H1 (cell line): Measurements from ENCODE around the gene PLBD2. TPM values are rescaled to one million over a fixed set of nuclear protein-coding genes. Genes with fewer than 3 reads are reported as not detected.

Source experiments
- ASH2L ChIP-seq: fragments of 200-600, 300-600 bp; sonication (generic); IDR thresholded peaks from one replicate; pipeline ENCODE4 v1.7.1; 2017; ENCODE audit warnings: low read length
- ATF3 ChIP-seq: IDR thresholded peaks from 2 replicates; pipeline ENCODE4 v1.6.1; 2011; ENCODE audit warnings: low read depth, mild to moderate bottlenecking, low read length; ENCODE audit not compliant: insufficient read depth
- BCL11A ChIP-seq, 2 experiments: IDR thresholded peaks; one replicate each; pipeline ENCODE4 v1.6.1; 2011; ENCODE audit warnings: low read depth in 2 of 2, low read length in 2 of 2, mild to moderate bottlenecking in 2 of 2
- CTBP2 ChIP-seq: IDR thresholded peaks from 2 replicates; pipeline ENCODE4 v1.7.0; 2011; ENCODE audit warnings: borderline replicate concordance, mild to moderate bottlenecking, moderate library complexity, mixed read lengths, low read length; ENCODE audit not compliant: insufficient read depth, insufficient read length
- EGR1 ChIP-seq: IDR thresholded peaks from 2 replicates; pipeline ENCODE4 v1.6.1; 2011; ENCODE audit warnings: low read depth, low read length, borderline replicate concordance
- FOSL1 ChIP-seq: IDR thresholded peaks from 2 replicates; pipeline ENCODE4 v1.6.1; 2011; ENCODE audit warnings: mild to moderate bottlenecking, low read depth, low read length, moderate library complexity; ENCODE audit not compliant: insufficient read depth
- JUN ChIP-seq: IDR thresholded peaks from 2 replicates; pipeline ENCODE4 v1.6.1; 2011; ENCODE audit warnings: low read depth, mild to moderate bottlenecking, improper control_type of control experiment, low read length
- KDM1A ChIP-seq: fragments of 200-600, 300-600 bp; sonication (generic); IDR thresholded peaks from 2 replicates; pipeline ENCODE4 v1.7.1; 2016; ENCODE audit warnings: mild to moderate bottlenecking, low read length, borderline replicate concordance
- MAFK ChIP-seq: IDR thresholded peaks from 2 replicates; pipeline ENCODE4 v1.6.1; 2012; ENCODE audit warnings: low read depth, mild to moderate bottlenecking, improper control_type of control experiment, low read length
- SP1 ChIP-seq: IDR thresholded peaks from 2 replicates; pipeline ENCODE4 v1.6.1; 2011; ENCODE audit warnings: low read depth, low read length
- SRF ChIP-seq: IDR thresholded peaks from 2 replicates; pipeline ENCODE4 v1.6.1; 2011; ENCODE audit warnings: mild to moderate bottlenecking, low read depth, low read length, moderate library complexity
- TAF7 ChIP-seq: optimal IDR thresholded peaks from 2 replicates; pipeline ENCODE3; 2011; ENCODE audit warnings: low read depth, mild to moderate bottlenecking, inconsistent platforms, low read length, moderate library complexity, borderline replicate concordance
- polyA plus RNA-seq, 7 experiments: library from polyadenylated mRNA; depleted of rRNA in 3 of 7; stranded (reverse) in 5 of 7; unstranded in 2 of 7; fragments of >200 nt in 5 of 7; fragments of 200-250 nt in 2 of 7; gene quantifications; 1 replicate in 5 of 7; 2 replicates in 1 of 7; 4 replicates in 1 of 7; pipeline versions ENCODE4 v1.2.1 to v1.2.3, GENCODE V29; 2011 to 2013; ENCODE audit warnings: missing spikeins in 2 of 7, mixed read lengths in 2 of 7
- total RNA-seq: library from RNA; stranded (reverse); fragmentation: NEBNext Ultra II Directional; extraction: Animal tissue kit (Norgen Biotek cat#: 25700); gene quantifications from 2 replicates; pipeline ENCODE4 v1.2.1, GENCODE V29; 2021

Gene PLBD2
- total and polyA plus RNA-seq, 2 of the 8 experiments (the other 6 are each of a cell fraction or from before 2014, with no cell fraction given) = 16.8 to 33.5 TPM

GRCh38 chr12:113422030-113422885 is 63.9 kb downstream of the PLBD2 start, which contains the start of gene SDSL (continued):
- TF ChIP-seq FOSL1 (no peak), SP1 (no peak), EGR1 (no peak), ATF3 (no peak), TAF7 (peak; percentile 36), MAFK (no peak), BCL11A (IDR thresholded peaks at IDR 0.05; ENCODE audit: low read depth in 2 of 2, low read length in 2 of 2) (no peak), CTBP2 (no peak), SRF (no peak), KDM1A (no peak), JUN (no peak), ASH2L (no peak)
